CD8-positive, alpha-beta memory T cell (primary cell): ENCODE results near the gene KRTAP5-7. TPM values are rescaled to one million over a fixed set of nuclear protein-coding genes. Genes with fewer than 3 reads are reported as not detected.

ENCODE experiments used
- CTCF ChIA-PET: fragments of 350-600 bp; sonication (Branson Sonifier 250); formaldehyde crosslinking; loops from one replicate; lab custom pipeline; 2021; ENCODE audit warnings: antibody characterized with exemption; lab: Charles Lee
- POLR2A ChIA-PET: fragments of 350-600 bp; sonication (Branson Sonifier 250); formaldehyde crosslinking; loops from one replicate; lab custom pipeline; 2021; ENCODE audit warnings: antibody characterized with exemption; lab: Charles Lee
- DNase-seq, 5 donors: peaks; one replicate each; pipeline versions ENCODE4 v3.0.0 to v3.0.0-alpha.2; 2020 to 2022; ENCODE audit warnings: mixed read lengths in 1 of 5
- H3K27ac ChIP-seq: one replicate; pipeline ENCODE4 v1.7.0; 2013; ENCODE audit warnings: low read depth, mild to moderate bottlenecking, low read length, moderate library complexity
- H3K27me3 ChIP-seq: 2 replicates; pipeline ENCODE4 v1.7.0; 2013; ENCODE audit warnings: low read length, mild to moderate bottlenecking; ENCODE audit not compliant: insufficient read depth, poor library complexity, severe bottlenecking
- H3K36me3 ChIP-seq: 2 replicates; pipeline ENCODE4 v1.7.0; 2013; ENCODE audit warnings: mild to moderate bottlenecking, low read length, moderate library complexity; ENCODE audit not compliant: insufficient read depth
- H3K4me1 ChIP-seq: 2 replicates; pipeline ENCODE4 v1.7.0; 2013; ENCODE audit warnings: mild to moderate bottlenecking, low read length, moderate library complexity; ENCODE audit not compliant: insufficient read depth
- H3K4me3 ChIP-seq: 2 replicates; pipeline ENCODE4 v1.7.0; 2013; ENCODE audit warnings: mild to moderate bottlenecking, low read length
- H3K9me3 ChIP-seq: 2 replicates; pipeline ENCODE4 v1.7.0; 2013; ENCODE audit warnings: mild to moderate bottlenecking, low read length
- H3K27ac Mint-ChIP-seq, 8 donors: one replicate each; pipeline ENCODE4 v1.8.0; 2020 to 2021; ENCODE audit warnings: mixed read lengths in 8 of 8, mild to moderate bottlenecking in 6 of 8, inconsistent platforms in 3 of 8, moderate library complexity in 3 of 8
- H3K27me3 Mint-ChIP-seq, 2 donors: one replicate each; pipeline ENCODE4 v1.8.0; 2020 to 2021; ENCODE audit warnings: mixed read lengths in 2 of 2, mild to moderate bottlenecking in 1 of 2, moderate library complexity in 1 of 2
- H3K36me3 Mint-ChIP-seq, 3 donors: one replicate each; pipeline ENCODE4 v1.8.0; 2020 to 2021; ENCODE audit warnings: mixed read lengths in 3 of 3, inconsistent platforms in 1 of 3, mild to moderate bottlenecking in 1 of 3
- H3K4me1 Mint-ChIP-seq, 3 donors: one replicate each; pipeline ENCODE4 v1.8.0; 2020 to 2021; ENCODE audit warnings: mixed read lengths in 3 of 3, inconsistent platforms in 1 of 3, mild to moderate bottlenecking in 1 of 3
- H3K4me3 Mint-ChIP-seq, 7 donors: one replicate each; pipeline ENCODE4 v1.8.0; 2020 to 2021; ENCODE audit warnings: mixed read lengths in 7 of 7, mild to moderate bottlenecking in 6 of 7, moderate library complexity in 4 of 7, inconsistent platforms in 2 of 7
- H3K9me3 Mint-ChIP-seq, 5 donors: one replicate each; pipeline ENCODE4 v1.8.0; 2020 to 2022; ENCODE audit warnings: mixed read lengths in 5 of 5, mild to moderate bottlenecking in 3 of 5, moderate library complexity in 2 of 5, inconsistent platforms in 1 of 5
- polyA plus RNA-seq: library from polyadenylated mRNA; unstranded; fragments of 300-500 nt; fragmentation: Illumina TruSeq; gene quantifications from one replicate; pipeline ENCODE4 v1.2.3, GENCODE V29; 2021
- total RNA-seq, 2 experiments: library from RNA; stranded (reverse); gene quantifications; one replicate each; pipeline ENCODE4 v1.2.3, GENCODE V29; 2021

Gene KRTAP5-7
- total and polyA plus RNA-seq, 3 experiments from 2014 or later = not detected

- peak in 1 of 5 donors; percentile 25 for DNase-seq
- Mint-ChIP-seq H3K4me1 (peaks cover 0 to 9% (median 8%) of the 10 kb centered on the region in 3 donors), H3K27me3 (peaks cover 0 to 1% of the 10 kb centered on the region in 2 donors), H3K4me3 (no peak overlapping the region), H3K9me3 (no peaks in the 10 kb centered on the region), H3K27ac (no peak overlapping the region), H3K36me3 (peaks cover 30 to 87% (median 40%) of the 10 kb centered on the region in 3 donors)
- no peak overlapping the region for H3K4me3 ChIP-seq
- no peaks in the 10 kb centered on the region for H3K9me3 ChIP-seq
- H3K4me1 ChIP-seq = no peaks in the 10 kb centered on the region
- ChIA-PET CTCF (no interaction called here), POLR2A (no interaction called here)
- H3K36me3 ChIP-seq = peaks cover 28% of the 10 kb centered on the region
- H3K27me3 ChIP-seq = no peaks in the 10 kb centered on the region
- no peak overlapping the region for H3K27ac ChIP-seq
Observed at GRCh38 chr11:71484248-71485062, 42.6 kb upstream of the KRTAP5-7 start.

DNA sequence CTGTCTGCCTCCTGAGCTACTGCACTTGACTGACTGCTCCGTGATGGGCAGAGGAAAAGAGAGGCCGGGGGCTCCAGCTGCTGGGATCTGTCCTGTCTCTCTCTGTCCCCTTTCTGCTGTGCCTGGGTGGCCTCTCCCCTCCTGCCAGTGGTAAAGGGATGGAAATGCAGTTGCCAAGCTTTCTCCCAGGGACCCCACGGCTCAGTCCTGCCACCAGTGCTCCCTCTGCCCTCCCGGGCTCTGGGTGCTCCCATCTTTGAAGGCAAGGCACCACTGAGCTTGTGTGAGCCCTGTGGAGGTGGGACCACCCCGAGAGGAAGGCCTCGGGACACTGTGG lies 42.0 kb upstream of the KRTAP5-7 start:
- no peaks in the 10 kb centered on the region for H3K9me3 Mint-ChIP-seq
- CTCF ChIA-PET = no interaction called here
- Histone ChIP-seq H3K27me3 (no peaks in the 10 kb centered on the region), H3K9me3 (no peaks in the 10 kb centered on the region), H3K36me3 (peaks cover 28% of the 10 kb centered on the region), H3K4me1 (no peaks in the 10 kb centered on the region), H3K4me3 (no peak overlapping the region), H3K27ac (no peak overlapping the region)
- peaks cover 0 to 9% (median 8%) of the 10 kb centered on the region in 3 donors for H3K4me1 Mint-ChIP-seq
- DNase-seq = peak in 1 of 5 donors; percentile 38
- no peak overlapping the region for H3K4me3 Mint-ChIP-seq
- H3K27me3 Mint-ChIP-seq = peaks cover 0 to 1% of the 10 kb centered on the region in 2 donors
- POLR2A ChIA-PET = no interaction called here
- H3K27ac Mint-ChIP-seq = no peak overlapping the region
- H3K36me3 Mint-ChIP-seq = peaks cover 30 to 87% (median 39%) of the 10 kb centered on the region in 3 donors

- H3K27ac ChIP-seq = no peak overlapping the region
- no peaks in the 10 kb centered on the region for H3K27me3 ChIP-seq
- no peak overlapping the region for H3K4me3 ChIP-seq
- Mint-ChIP-seq H3K27me3 (peaks cover 0 to 1% of the 10 kb centered on the region in 2 donors), H3K27ac (no peak overlapping the region), H3K9me3 (no peaks in the 10 kb centered on the region), H3K36me3 (peaks cover 30 to 88% (median 38%) of the 10 kb centered on the region in 3 donors), H3K4me3 (no peak overlapping the region), H3K4me1 (peaks cover 0 to 9% (median 8%) of the 10 kb centered on the region in 3 donors)
- CTCF ChIA-PET = no interaction called here
- POLR2A ChIA-PET = no interaction called here
- H3K9me3 ChIP-seq = no peaks in the 10 kb centered on the region
- H3K4me1 ChIP-seq = no peaks in the 10 kb centered on the region
- no peak for DNase-seq
- H3K36me3 ChIP-seq = peaks cover 28% of the 10 kb centered on the region
Observed at GRCh38 chr11:71485466-71485865, 41.6 kb upstream of the KRTAP5-7 start.

DNA sequence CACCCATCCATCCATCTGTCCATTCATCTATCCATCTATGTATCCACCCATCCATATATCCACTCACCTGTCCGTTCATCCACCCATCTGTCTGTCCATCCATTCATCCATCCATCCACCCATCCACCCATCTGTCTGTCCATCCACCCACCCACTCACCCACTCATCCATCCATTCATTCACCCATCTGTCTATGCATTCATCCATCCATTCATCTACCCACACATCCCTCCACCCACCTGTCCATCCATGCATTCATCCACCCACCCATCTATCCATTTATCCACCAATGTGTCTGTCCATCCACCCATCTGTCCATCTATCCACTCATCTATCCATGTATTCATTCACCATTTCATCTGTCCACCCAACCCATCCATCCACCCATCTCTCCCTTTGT lies 40.7 kb upstream of the KRTAP5-7 start:
- CTCF ChIA-PET = no interaction called here
- H3K4me1 Mint-ChIP-seq = peaks cover 0 to 9% (median 8%) of the 10 kb centered on the region in 3 donors

DNA sequence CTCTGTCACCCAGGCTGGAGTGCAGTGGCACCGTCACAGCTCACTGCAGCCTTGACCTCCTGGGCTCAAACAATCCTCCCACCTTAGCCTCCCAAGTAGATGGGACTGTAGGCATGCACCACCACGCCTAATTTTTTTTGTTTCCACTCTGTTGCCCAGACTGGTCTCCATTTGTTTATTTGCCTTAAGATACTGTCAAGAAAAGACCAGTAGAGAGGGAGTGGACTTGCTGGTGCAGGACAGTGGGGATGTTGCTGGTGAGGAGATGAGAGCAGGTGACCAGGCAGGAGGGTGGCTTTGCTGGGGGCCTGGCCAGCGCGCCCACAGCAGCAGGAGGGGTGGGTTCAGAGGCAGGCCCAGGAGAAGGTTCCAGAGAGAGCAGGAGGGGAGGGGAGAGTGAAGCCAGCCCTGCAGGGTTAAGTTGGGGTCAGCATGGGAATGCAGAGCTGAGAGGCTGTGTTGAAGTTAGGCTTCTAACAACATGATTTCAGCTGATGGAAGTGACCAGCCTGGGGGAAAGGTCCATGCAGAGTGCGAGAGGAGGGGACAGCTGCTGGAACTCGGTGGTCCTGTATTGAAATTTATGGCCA lies 38.3 kb upstream of the KRTAP5-7 start:
- Mint-ChIP-seq H3K36me3 (peaks cover 22 to 87% (median 38%) of the 10 kb centered on the region in 3 donors), H3K9me3 (no peaks in the 10 kb centered on the region), H3K4me3 (no peak overlapping the region), H3K27me3 (peaks cover 0 to 1% of the 10 kb centered on the region in 2 donors), H3K4me1 (peaks cover 0 to 9% (median 8%) of the 10 kb centered on the region in 3 donors), H3K27ac (peak overlapping the region in 3 of 8 donors; percentile 68 to 93 (median 74))
- no peak overlapping the region for H3K4me3 ChIP-seq
- H3K36me3 ChIP-seq = peaks cover 16% of the 10 kb centered on the region
- CTCF ChIA-PET = no interaction called here
- POLR2A ChIA-PET = no interaction called here
- H3K9me3 ChIP-seq = no peaks in the 10 kb centered on the region
- no peaks in the 10 kb centered on the region for H3K4me1 ChIP-seq
- no peaks in the 10 kb centered on the region for H3K27me3 ChIP-seq
- H3K27ac ChIP-seq = no peak overlapping the region
- DNase-seq = no peak

More for the DNA sequence above, 40.7 kb upstream of the KRTAP5-7 start:
- H3K27ac Mint-ChIP-seq = no peak overlapping the region
- no peaks in the 10 kb centered on the region for H3K9me3 Mint-ChIP-seq
- no peaks in the 10 kb centered on the region for H3K9me3 ChIP-seq
- POLR2A ChIA-PET = no interaction called here
- no peak overlapping the region for H3K4me3 ChIP-seq
- no peak for DNase-seq
- no peaks in the 10 kb centered on the region for H3K27me3 ChIP-seq
- peaks cover 30 to 89% (median 38%) of the 10 kb centered on the region in 3 donors for H3K36me3 Mint-ChIP-seq
- H3K4me1 ChIP-seq = no peaks in the 10 kb centered on the region
- H3K36me3 ChIP-seq = peaks cover 28% of the 10 kb centered on the region
- no peak overlapping the region for H3K4me3 Mint-ChIP-seq
- H3K27me3 Mint-ChIP-seq = peaks cover 0 to 1% of the 10 kb centered on the region in 2 donors
- H3K27ac ChIP-seq = no peak overlapping the region

DNA sequence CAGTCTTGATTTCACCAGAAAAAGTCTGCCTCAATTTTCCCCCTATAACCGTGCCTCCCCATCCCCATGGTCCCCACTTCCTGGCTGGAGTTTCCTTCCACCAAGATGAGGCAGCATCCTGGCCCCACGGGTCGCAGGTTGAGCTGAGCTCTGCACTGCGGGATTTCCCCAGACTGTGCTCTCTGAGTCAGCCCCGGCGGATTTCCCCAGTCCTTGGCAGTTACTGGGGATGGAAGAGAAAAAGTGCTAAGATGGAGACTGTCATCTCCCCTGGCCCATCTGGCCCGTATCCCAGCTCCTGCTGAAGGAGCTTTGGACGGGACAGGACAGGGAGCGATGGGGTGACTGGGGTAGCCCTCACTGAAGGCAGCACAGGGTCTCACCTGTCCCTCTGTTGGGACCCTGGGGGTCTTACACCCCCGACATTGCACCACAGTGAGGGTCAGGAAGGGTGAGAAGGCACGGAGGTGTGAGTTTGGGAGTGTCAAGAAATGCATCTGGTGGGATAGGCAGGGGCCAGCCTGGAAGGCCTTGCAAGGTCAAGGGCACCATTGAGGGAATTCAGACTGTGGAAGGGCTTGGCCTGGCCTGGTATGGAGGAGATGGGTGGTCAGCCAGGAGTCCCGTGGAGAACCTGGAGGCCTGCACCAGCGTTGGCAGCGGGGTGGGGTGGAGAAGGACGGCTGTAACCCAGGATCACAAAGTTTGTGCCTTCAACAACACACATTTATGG lies 37.6 kb upstream of the KRTAP5-7 start:
- Mint-ChIP-seq H3K27me3 (peaks cover 0 to 1% of the 10 kb centered on the region in 2 donors), H3K4me3 (no peak overlapping the region), H3K36me3 (peaks cover 16 to 86% (median 36%) of the 10 kb centered on the region in 3 donors), H3K27ac (peak overlapping the region in 3 of 8 donors; percentile 23 to 93 (median 74)), H3K4me1 (peaks cover 0 to 8% (median 7%) of the 10 kb centered on the region in 3 donors), H3K9me3 (no peaks in the 10 kb centered on the region)
- POLR2A ChIA-PET = no interaction called here
- peak in 1 of 5 donors; percentile 39 for DNase-seq
- Histone ChIP-seq H3K27me3 (no peaks in the 10 kb centered on the region), H3K27ac (no peak overlapping the region), H3K36me3 (peaks cover 10% of the 10 kb centered on the region), H3K4me3 (no peak overlapping the region), H3K9me3 (no peaks in the 10 kb centered on the region), H3K4me1 (no peaks in the 10 kb centered on the region)
- CTCF ChIA-PET = no interaction called here

DNA sequence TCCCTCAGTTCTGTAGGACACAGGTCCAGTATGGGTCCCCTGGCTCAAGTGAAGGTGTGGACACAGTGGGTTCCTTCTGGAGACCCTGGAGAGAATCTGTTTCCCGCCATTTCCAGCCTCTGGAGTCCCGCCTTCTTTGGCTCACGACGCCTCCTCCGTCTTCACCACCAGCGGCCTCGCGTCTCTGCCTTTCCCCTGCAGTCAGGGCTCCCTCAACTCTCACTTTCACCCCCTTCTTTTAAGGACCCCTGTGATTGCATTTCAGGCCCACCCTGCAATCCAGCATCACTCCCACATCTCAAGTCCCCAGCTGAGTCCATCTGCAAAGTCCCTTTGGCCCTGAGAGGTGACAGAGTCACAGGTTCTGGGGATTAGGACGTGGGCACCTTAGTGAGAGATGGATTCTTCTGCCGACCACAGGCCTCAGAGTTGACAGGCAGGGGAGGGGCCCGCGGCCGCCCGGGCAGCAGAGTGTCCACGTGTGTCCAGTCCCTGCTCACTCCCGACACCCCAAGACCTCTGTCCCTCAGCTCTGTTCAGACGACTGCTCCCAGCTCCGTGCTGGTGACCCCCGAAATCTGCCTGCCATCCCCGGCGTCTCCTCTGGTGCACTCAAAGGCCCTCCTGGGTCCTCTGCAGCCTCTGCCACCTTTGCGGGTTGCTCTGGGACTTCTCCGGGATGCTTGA lies 36.9 kb upstream of the KRTAP5-7 start:
- H3K9me3 ChIP-seq = no peaks in the 10 kb centered on the region
- Mint-ChIP-seq H3K4me3 (no peak overlapping the region), H3K36me3 (peaks cover 13 to 86% (median 36%) of the 10 kb centered on the region in 3 donors), H3K27ac (peak overlapping the region in 1 of 8 donors; percentile 93), H3K4me1 (peaks cover 0 to 8% (median 5%) of the 10 kb centered on the region in 3 donors), H3K27me3 (peaks cover 0 to 1% of the 10 kb centered on the region in 2 donors), H3K9me3 (no peaks in the 10 kb centered on the region)
- no peaks in the 10 kb centered on the region for H3K27me3 ChIP-seq
- CTCF ChIA-PET = no interaction called here
- no peak overlapping the region for H3K4me3 ChIP-seq
- no peaks in the 10 kb centered on the region for H3K4me1 ChIP-seq
- POLR2A ChIA-PET = no interaction called here
- no peak for DNase-seq
- H3K27ac ChIP-seq = no peak overlapping the region
- H3K36me3 ChIP-seq = peaks cover 7% of the 10 kb centered on the region
